Measurements from ENCODE around the gene TTLL5. TPM values are rescaled to one million over a fixed set of nuclear protein-coding genes. Genes with fewer than 3 reads are reported as not detected.

TTLL5 gene
- total and polyA plus RNA-seq, 8 donors: 10.1 to 48.4 (median 17.3) TPM

GRCh38 chr14:75849300-75849895 lies 188.4 kb downstream of the TTLL5 start:
- WGBS, 5 donors: 73 to 92% (median 90%) methylated on average over 3 of the region's 3 CpGs

GRCh38 chr14:75851574-75851866 lies 190.5 kb downstream of the TTLL5 start:
- Histone ChIP-seq H3K9me3 (no peaks in the 10 kb centered on the region), H3K27me3 (no peaks in the 10 kb centered on the region), H3K4me1 (peaks cover 0 to 18% (median 3%) of the 10 kb centered on the region in 4 donors), H3K4me3 (no peak overlapping the region), H3K36me3 (no peaks in the 10 kb centered on the region), H3K27ac (peak overlapping the region in 1 of 5 donors; percentile 3)
- 79 to 88% (median 85%) methylated on average over 6 of the region's 6 CpGs for WGBS, 5 donors
- TF ChIP-seq POLR2AphosphoS5 (IDR thresholded peaks at IDR 0.05): no peak
- no peak for TF ChIP-seq POLR2A (IDR thresholded peaks at IDR 0.05)
- TF ChIP-seq CTCF (IDR thresholded peaks at IDR 0.05): no peak
- TF ChIP-seq EP300 (IDR thresholded peaks at IDR 0.05): no peak
- DNase-seq: no peak
- intact Hi-C loops (cut with DNase I; ENCODE audit: low total_unique reads): no loop called here

More at GRCh38 chr14:75849300-75849895, 188.4 kb downstream of the TTLL5 start:
- no peak overlapping the region for H3K4me3 ChIP-seq
- no peaks in the 10 kb centered on the region for H3K36me3 ChIP-seq
- TF ChIP-seq POLR2A (IDR thresholded peaks at IDR 0.05) (no peak), POLR2AphosphoS5 (IDR thresholded peaks at IDR 0.05) (no peak), EP300 (IDR thresholded peaks at IDR 0.05) (no peak), CTCF (IDR thresholded peaks at IDR 0.05) (no peak)
- no peak overlapping the region for H3K27ac ChIP-seq
- H3K27me3 ChIP-seq: no peaks in the 10 kb centered on the region
- intact Hi-C loops (cut with DNase I; ENCODE audit: low total_unique reads): no loop called here
- DNase-seq: no peak
- H3K4me1 ChIP-seq: peaks cover 0 to 18% (median 3%) of the 10 kb centered on the region in 4 donors
- no peaks in the 10 kb centered on the region for H3K9me3 ChIP-seq

GRCh38 chr14:75854111-75854799 lies 193.2 kb downstream of the TTLL5 start:
- no peaks in the 10 kb centered on the region for H3K27me3 ChIP-seq
- no peak overlapping the region for H3K4me3 ChIP-seq
- no peak overlapping the region for H3K27ac ChIP-seq
- 78 to 86% (median 83%) methylated on average over 6 of the region's 6 CpGs for WGBS, 5 donors
- no peaks in the 10 kb centered on the region for H3K9me3 ChIP-seq
- TF ChIP-seq POLR2A (IDR thresholded peaks at IDR 0.05): no peak
- TF ChIP-seq POLR2AphosphoS5 (IDR thresholded peaks at IDR 0.05): no peak
- no peak for TF ChIP-seq EP300 (IDR thresholded peaks at IDR 0.05)
- no peak for TF ChIP-seq CTCF (IDR thresholded peaks at IDR 0.05)
- no peaks in the 10 kb centered on the region for H3K36me3 ChIP-seq
- no peak for DNase-seq
- intact Hi-C loops (cut with DNase I; ENCODE audit: low total_unique reads): no loop called here
- H3K4me1 ChIP-seq: peaks cover 0 to 19% (median 0%) of the 10 kb centered on the region in 4 donors

GRCh38 chr14:75857199-75857598 lies 196.2 kb downstream of the TTLL5 start:
- intact Hi-C loops (cut with DNase I; ENCODE audit: low total_unique reads): no loop called here
- Histone ChIP-seq H3K4me1 (peaks cover 8 to 42% (median 15%) of the 10 kb centered on the region in 4 donors), H3K9me3 (no peaks in the 10 kb centered on the region), H3K27me3 (no peaks in the 10 kb centered on the region), H3K36me3 (no peaks in the 10 kb centered on the region), H3K27ac (no peak overlapping the region), H3K4me3 (no peak overlapping the region)
- no peak for DNase-seq
- no peak for TF ChIP-seq CTCF (IDR thresholded peaks at IDR 0.05)
- no peak for TF ChIP-seq POLR2A (IDR thresholded peaks at IDR 0.05)
- TF ChIP-seq EP300 (IDR thresholded peaks at IDR 0.05): no peak
- TF ChIP-seq POLR2AphosphoS5 (IDR thresholded peaks at IDR 0.05): no peak
- WGBS, 5 donors: 95 to 100% (median 98%) methylated on average over 1 of the region's 1 CpG
